ENCODE data around the gene CA12. TPM values are rescaled to one million over a fixed set of nuclear protein-coding genes. Genes with fewer than 3 reads are reported as not detected.

CA12 gene
- total RNA-seq, 1 donor from 2014 or later: not detected

- Mint-ChIP-seq H3K27ac (ENCODE audit: unreplicated experiment) (no peak overlapping the region), H3K4me3 (ENCODE audit: unreplicated experiment) (no peak overlapping the region), H3K4me1 (ENCODE audit: low read depth, unreplicated experiment) (peaks cover 19% of the 10 kb centered on the region), H3K36me3 (ENCODE audit: unreplicated experiment) (no peaks in the 10 kb centered on the region), H3K27me3 (ENCODE audit: unreplicated experiment) (peaks cover 4% of the 10 kb centered on the region), H3K9me3 (ENCODE audit: unreplicated experiment) (peaks cover 3% of the 10 kb centered on the region)
- no peak for TF ChIP-seq CTCF (IDR thresholded peaks at IDR 0.05; ENCODE audit: partially characterized antibody, unreplicated experiment)
- no peak for DNase-seq
Observed at GRCh38 chr15:63402498-63403253, 21.0 kb upstream of the CA12 start.

GRCh38 chr15:63401714-63402497 lies 20.3 kb upstream of the CA12 start:
- DNase-seq: no peak
- Mint-ChIP-seq H3K36me3 (ENCODE audit: unreplicated experiment) (no peaks in the 10 kb centered on the region), H3K27ac (ENCODE audit: unreplicated experiment) (no peak overlapping the region), H3K4me3 (ENCODE audit: unreplicated experiment) (no peak overlapping the region), H3K4me1 (ENCODE audit: low read depth, unreplicated experiment) (peaks cover 15% of the 10 kb centered on the region), H3K9me3 (ENCODE audit: unreplicated experiment) (peaks cover 2% of the 10 kb centered on the region), H3K27me3 (ENCODE audit: unreplicated experiment) (peaks cover 4% of the 10 kb centered on the region)
- TF ChIP-seq CTCF (IDR thresholded peaks at IDR 0.05; ENCODE audit: partially characterized antibody, unreplicated experiment): no peak

GRCh38 chr15:63401078-63401477 lies 19.4 kb upstream of the CA12 start:
- DNase-seq: no peak
- H3K36me3 Mint-ChIP-seq (ENCODE audit: unreplicated experiment): no peaks in the 10 kb centered on the region
- no peak overlapping the region for H3K27ac Mint-ChIP-seq (ENCODE audit: unreplicated experiment)
- H3K4me1 Mint-ChIP-seq (ENCODE audit: low read depth, unreplicated experiment): peaks cover 13% of the 10 kb centered on the region
- H3K9me3 Mint-ChIP-seq (ENCODE audit: unreplicated experiment): peaks cover 2% of the 10 kb centered on the region
- no peak overlapping the region for H3K4me3 Mint-ChIP-seq (ENCODE audit: unreplicated experiment)
- TF ChIP-seq CTCF (IDR thresholded peaks at IDR 0.05; ENCODE audit: partially characterized antibody, unreplicated experiment): no peak
- peaks cover 4% of the 10 kb centered on the region for H3K27me3 Mint-ChIP-seq (ENCODE audit: unreplicated experiment)

GRCh38 chr15:63398456-63398855 lies 16.8 kb upstream of the CA12 start:
- Mint-ChIP-seq H3K27ac (ENCODE audit: unreplicated experiment) (no peak overlapping the region), H3K4me1 (ENCODE audit: low read depth, unreplicated experiment) (peaks cover 4% of the 10 kb centered on the region), H3K27me3 (ENCODE audit: unreplicated experiment) (peaks cover 4% of the 10 kb centered on the region), H3K36me3 (ENCODE audit: unreplicated experiment) (no peaks in the 10 kb centered on the region), H3K4me3 (ENCODE audit: unreplicated experiment) (no peak overlapping the region), H3K9me3 (ENCODE audit: unreplicated experiment) (peaks cover 2% of the 10 kb centered on the region)
- no peak for DNase-seq
- no peak for TF ChIP-seq CTCF (IDR thresholded peaks at IDR 0.05; ENCODE audit: partially characterized antibody, unreplicated experiment)
